ENCODE results near the gene MAD1L1.

DNA sequence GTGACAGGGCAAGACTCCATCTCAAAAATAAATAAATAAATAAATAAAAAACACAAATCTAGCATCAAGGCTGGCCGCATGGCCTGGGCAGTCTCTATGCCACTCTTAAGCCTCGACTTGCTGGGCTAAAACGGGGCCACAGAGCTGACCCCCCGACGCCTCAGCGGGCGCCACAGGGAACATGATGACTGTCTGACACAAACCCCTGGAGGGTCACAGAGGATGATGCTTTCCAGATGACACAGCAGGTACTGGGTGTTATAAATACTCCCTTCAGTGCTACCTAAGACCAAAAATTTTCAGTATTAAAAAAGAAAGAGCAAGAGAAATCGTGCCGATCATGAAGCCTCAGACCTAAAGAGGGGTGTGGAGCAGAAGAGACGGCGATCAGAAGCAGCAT lies 176.8 kb downstream of the MAD1L1 start:
- TF ChIP-seq EZH2 (IDR thresholded peaks at IDR 0.05; ENCODE audit: insufficient read depth, poor library complexity, severe bottlenecking) (no peak), EZH2phosphoT487 (IDR thresholded peaks at IDR 0.05; ENCODE audit: insufficient read depth, low read depth) (no peak)
